Measurements from ENCODE around the gene GTF2H1. TPM values are rescaled to one million over a fixed set of nuclear protein-coding genes. Genes with fewer than 3 reads are reported as not detected.
A peak's percentile ranks its signal among the peaks of the same experiment; 100 is the strongest.
"Not testable (repeated sequence)": the region's sequence is repeated elsewhere in the genome, so short reads cannot be mapped to it uniquely, and the experiment has no call there.

Gene GTF2H1
- polyA plus RNA-seq, 1 experiment = 53.2 TPM

DNA sequence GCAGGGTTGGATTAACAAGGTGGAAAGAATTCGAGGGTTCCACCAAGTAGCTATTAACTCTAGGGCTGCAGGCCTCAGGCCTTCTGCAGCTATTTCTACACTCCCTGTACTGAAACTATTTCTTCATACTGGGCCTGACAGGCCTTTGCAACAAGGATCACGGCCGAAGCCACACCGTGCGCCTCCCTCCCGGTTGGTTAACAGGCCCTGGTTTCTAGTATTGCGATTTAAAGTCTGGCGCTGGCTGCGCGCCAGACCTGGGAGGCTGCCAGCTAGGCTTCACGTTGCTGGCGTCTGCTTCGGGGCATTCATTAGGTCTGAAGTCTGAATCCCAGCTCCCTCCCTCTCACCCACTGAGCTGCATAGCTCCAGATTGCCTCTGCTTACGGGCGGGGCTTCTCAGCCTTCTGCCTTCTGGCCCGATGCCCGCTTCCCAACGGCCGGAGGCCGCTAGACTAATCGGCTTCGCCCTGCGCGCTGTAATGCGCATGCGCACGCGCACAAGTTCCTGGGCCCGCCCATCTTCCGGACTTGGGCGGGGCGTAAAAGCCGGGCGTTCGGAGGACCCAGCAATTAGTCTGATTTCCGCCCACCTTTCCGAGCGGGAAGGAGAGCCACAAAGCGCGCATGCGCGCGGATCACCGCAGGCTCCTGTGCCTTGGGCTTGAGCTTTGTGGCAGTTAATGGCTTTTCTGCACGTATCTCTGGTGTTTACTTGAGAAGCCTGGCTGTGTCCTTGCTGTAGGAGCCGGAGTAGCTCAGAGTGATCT lies 73.6 kb downstream of the GTF2H1 start:
- Histone ChIP-seq H3K9me3 (ENCODE audit: control insufficient read depth, insufficient read depth, low read length) (no peaks in the 10 kb centered on the region; the same call in none of the 2 replicates), H3K27ac (ENCODE audit: low read depth, low read length) (peak overlapping the region; percentile 86), H3K27me3 (ENCODE audit: control insufficient read depth, insufficient read depth, low read length) (no peaks in the 10 kb centered on the region), H3K4me3 (ENCODE audit: low read depth, low read length) (peak overlapping the region; percentile 96)
- no peak for TF ChIP-seq CTCF (IDR thresholded peaks at IDR 0.05; ENCODE audit: low read depth, low read length)
- DNase-seq (ENCODE audit: low read depth, low spot score) = peak; percentile 99
- POLR2A ChIA-PET = interaction anchor here (0.7 to 3.2 kb wide), 11 partner anchors 10 to 312 kb away, joined by 3 to 94 read pairs (median 5); partner anchors contain the start of genes GTF2H1 and HPS5
- CTCF ChIA-PET = interaction anchor here (0.8 kb wide), 1 partner anchor 23 kb away, joined by 3 read pairs; no protein-coding TSS in a partner anchor

DNA sequence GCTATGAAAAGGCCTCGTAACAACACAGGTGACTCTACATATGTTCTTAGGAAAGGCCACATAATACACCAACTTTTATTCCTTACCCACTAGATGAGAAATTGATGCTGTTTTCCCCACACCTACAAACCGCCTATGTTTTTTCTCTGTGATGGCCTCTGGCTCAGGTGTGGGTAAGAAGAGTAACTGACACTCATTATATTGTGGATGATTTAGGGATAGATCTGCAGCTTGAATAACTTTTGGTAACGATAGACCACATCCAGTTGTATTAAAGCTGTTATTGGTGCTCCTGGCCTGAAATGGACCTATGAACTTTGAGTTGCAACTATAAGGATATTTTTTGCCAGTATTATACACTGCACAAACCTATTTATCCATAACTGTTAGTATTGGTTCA lies 75.6 kb downstream of the GTF2H1 start:
- Histone ChIP-seq H3K9me3 (ENCODE audit: control insufficient read depth, insufficient read depth, low read length) (no peaks in the 10 kb centered on the region; the same call in none of the 2 replicates), H3K27ac (ENCODE audit: low read depth, low read length) (no peak overlapping the region), H3K4me3 (ENCODE audit: low read depth, low read length) (no peak overlapping the region), H3K27me3 (ENCODE audit: control insufficient read depth, insufficient read depth, low read length) (no peaks in the 10 kb centered on the region)
- no peak for TF ChIP-seq CTCF (IDR thresholded peaks at IDR 0.05; ENCODE audit: low read depth, low read length)
- DNase-seq (ENCODE audit: low read depth, low spot score) = no peak
- CTCF ChIA-PET = no interaction called here
- POLR2A ChIA-PET = no interaction called here

- CTCF ChIA-PET; H3K27me3 ChIP-seq (ENCODE audit: control insufficient read depth, insufficient read depth, low read length); H3K27ac ChIP-seq (ENCODE audit: low read depth, low read length); H3K9me3 ChIP-seq (ENCODE audit: control insufficient read depth, insufficient read depth, low read length); H3K4me3 ChIP-seq (ENCODE audit: low read depth, low read length); DNase-seq (ENCODE audit: low read depth, low spot score): not testable (repeated sequence)
- POLR2A ChIA-PET = interaction anchor here (1.1 kb wide), 1 partner anchor 17 kb away, joined by 3 read pairs; no protein-coding TSS in a partner anchor
Observed at GRCh38 chr11:18401077-18401476, 78.7 kb downstream of the GTF2H1 start.

- Histone ChIP-seq H3K27ac (ENCODE audit: low read depth, low read length) (no peak overlapping the region), H3K9me3 (ENCODE audit: control insufficient read depth, insufficient read depth, low read length) (no peaks in the 10 kb centered on the region), H3K4me3 (ENCODE audit: low read depth, low read length) (no peak overlapping the region), H3K27me3 (ENCODE audit: control insufficient read depth, insufficient read depth, low read length) (no peaks in the 10 kb centered on the region)
- ChIA-PET CTCF (no interaction called here), POLR2A (interaction anchor here (1.5 kb wide), 1 partner anchor 10 kb away, joined by 4 read pairs; the partner anchor contains the start of gene LDHA)
- no peak for DNase-seq (ENCODE audit: low read depth, low spot score)
- no peak for TF ChIP-seq CTCF (IDR thresholded peaks at IDR 0.05; ENCODE audit: low read depth, low read length)
Observed at GRCh38 chr11:18404062-18404461, 81.7 kb downstream of the GTF2H1 start.

GRCh38 chr11:18407400-18407799 lies 85.0 kb downstream of the GTF2H1 start:
- H3K27ac ChIP-seq (ENCODE audit: low read depth, low read length); H3K27me3 ChIP-seq (ENCODE audit: control insufficient read depth, insufficient read depth, low read length); H3K9me3 ChIP-seq (ENCODE audit: control insufficient read depth, insufficient read depth, low read length); POLR2A ChIA-PET; DNase-seq (ENCODE audit: low read depth, low spot score); H3K4me3 ChIP-seq (ENCODE audit: low read depth, low read length): not testable (repeated sequence)
- CTCF ChIA-PET = interaction anchor here (0.6 kb wide), 1 partner anchor 47 kb away, joined by 8 read pairs; no protein-coding TSS in a partner anchor
